Hepatocyte (in vitro differentiated cells): Measurements from ENCODE around the gene DSCAM. TPM values are rescaled to one million over a fixed set of nuclear protein-coding genes. Genes with fewer than 3 reads are reported as not detected.
"Not testable (repeated sequence)": the region's sequence is repeated elsewhere in the genome, so short reads cannot be mapped to it uniquely, and the experiment has no call there.

Experiments
- DNase-seq: peaks from one replicate; pipeline ENCODE4 v3.0.0-alpha.2; 2016; ENCODE audit warnings: low spot score
- H2AFZ ChIP-seq: fragments of 200-600 bp; sonication (generic); 2 replicates; pipeline ENCODE4 v1.6.0; 2016; ENCODE audit warnings: antibody characterized with exemption, mild to moderate bottlenecking
- H3K27ac ChIP-seq: fragments of 200-600 bp; sonication (generic); 2 replicates; pipeline ENCODE4 v1.5.1; 2016; ENCODE audit warnings: mild to moderate bottlenecking
- H3K27me3 ChIP-seq: fragments of 200-600 bp; sonication (generic); 2 replicates; pipeline ENCODE4 v1.6.1; 2016
- H3K36me3 ChIP-seq: fragments of 200-600 bp; sonication (generic); replicated peaks from 2 replicates; pipeline ENCODE4 v1.5.1; 2016; ENCODE audit warnings: low read depth; ENCODE audit not compliant: insufficient read depth
- H3K4me1 ChIP-seq: fragments of 200-600 bp; sonication (generic); 2 replicates; pipeline ENCODE4 v1.5.1; 2016; ENCODE audit warnings: mild to moderate bottlenecking, moderate library complexity; ENCODE audit not compliant: insufficient read depth
- H3K4me2 ChIP-seq: fragments of 200-600 bp; sonication (generic); 2 replicates; pipeline ENCODE4 v1.6.0; 2016
- H3K4me3 ChIP-seq: fragments of 200-600 bp; sonication (generic); 2 replicates; pipeline ENCODE4 v1.5.1; 2016; ENCODE audit warnings: mild to moderate bottlenecking
- H3K79me2 ChIP-seq: fragments of 200-600 bp; sonication (generic); 2 replicates; pipeline ENCODE4 v1.6.0; 2017; ENCODE audit warnings: mild to moderate bottlenecking
- H3K9me2 ChIP-seq: fragments of 200-600 bp; sonication (generic); replicated peaks from 2 replicates; pipeline ENCODE4 v1.6.0; 2017; ENCODE audit warnings: mild to moderate bottlenecking; ENCODE audit not compliant: insufficient read depth
- H3K9me3 ChIP-seq: fragments of 200-600 bp; sonication (generic); 2 replicates; pipeline ENCODE4 v1.5.1; 2016; ENCODE audit warnings: low read depth, mild to moderate bottlenecking
- H4K20me1 ChIP-seq: fragments of 200-600 bp; sonication (generic); 2 replicates; pipeline ENCODE4 v1.6.0; 2016; ENCODE audit warnings: mild to moderate bottlenecking; ENCODE audit not compliant: insufficient read depth, poor library complexity, severe bottlenecking
- CTCF ChIP-seq: fragments of 200-600 bp; sonication (generic); IDR thresholded peaks from 2 replicates; pipeline ENCODE4 v1.5.1; 2016; ENCODE audit warnings: antibody characterized with exemption, mild to moderate bottlenecking; ENCODE audit not compliant: poor library complexity
- EZH2 ChIP-seq: fragments of 200-600 bp; sonication (generic); IDR thresholded peaks from 2 replicates; pipeline ENCODE4 v1.6.1; 2016; ENCODE audit warnings: antibody characterized with exemption, mild to moderate bottlenecking, borderline replicate concordance
- EZH2phosphoT487 ChIP-seq: fragments of 200-600 bp; sonication (generic); IDR thresholded peaks from one replicate; pipeline ENCODE4 v1.6.1; 2018; ENCODE audit warnings: antibody characterized with exemption, mild to moderate bottlenecking, low read depth, moderate library complexity; ENCODE audit not compliant: unreplicated experiment, severe bottlenecking
- WGBS: methylation state at CpG from one replicate; pipeline ENCODE4 v1.1.6; 2016; ENCODE audit warnings: low lambda C conversion rate; ENCODE audit errors: missing lambda C conversion rate; 5-methylcytosine and 5-hydroxymethylcytosine counted together
- polyA plus RNA-seq: library from polyadenylated mRNA; unstranded; fragments of >200 nt; fragmentation: Nextera tagmentation; extraction: Ambion mirVana; gene quantifications from 2 replicates; pipeline ENCODE4 v1.2.1, GENCODE V29; 2016
- total RNA-seq: library from RNA; depleted of rRNA; stranded (reverse); fragments of >200 nt; gene quantifications from 2 replicates; pipeline ENCODE4 v1.2.3, GENCODE V29; 2014

The DSCAM gene
- total and polyA plus RNA-seq, 2 experiments from 2014 or later: 0.33 TPM; not detected in 1

GRCh38 chr21:40043866-40044265 is 803.1 kb downstream of the DSCAM start:
- WGBS: 94% methylated on average over 12 of the region's 12 CpGs
- Histone ChIP-seq H2AFZ (no peak overlapping the region), H3K27ac (no peak overlapping the region), H3K4me3 (no peak overlapping the region), H3K9me2 (no peaks in the 10 kb centered on the region), H3K4me1 (no peaks in the 10 kb centered on the region), H3K36me3 (no peaks in the 10 kb centered on the region), H3K4me2 (no peak overlapping the region), H3K27me3 (no peaks in the 10 kb centered on the region), H3K79me2 (no peaks in the 10 kb centered on the region), H4K20me1 (no peaks in the 10 kb centered on the region), H3K9me3 (no peaks in the 10 kb centered on the region)
- TF ChIP-seq EZH2 (no peak), CTCF (no peak), EZH2phosphoT487 (no peak)
- DNase-seq: no peak

DNA sequence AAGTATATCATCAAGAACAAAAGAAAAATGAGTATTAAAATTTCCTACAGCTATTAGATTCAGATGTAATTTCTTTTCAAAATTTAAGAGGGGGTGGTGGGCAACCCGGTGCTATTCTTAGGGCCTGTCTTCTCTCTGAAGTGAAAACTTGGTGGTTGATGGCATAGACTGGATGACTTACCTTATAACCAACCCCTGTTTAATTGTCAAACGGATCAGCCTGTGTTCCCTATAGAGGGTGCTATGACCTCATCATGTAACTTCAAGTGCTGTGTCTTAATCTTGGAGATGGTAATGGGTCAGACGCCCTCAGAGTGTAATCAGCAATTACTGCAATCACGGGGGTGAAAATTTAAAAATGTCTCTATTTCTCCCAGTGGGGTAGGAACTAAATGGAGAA is 803.5 kb downstream of the DSCAM start:
- Histone ChIP-seq H2AFZ (no peak overlapping the region), H3K27me3 (no peaks in the 10 kb centered on the region), H3K9me2 (no peaks in the 10 kb centered on the region), H3K9me3 (no peaks in the 10 kb centered on the region), H3K4me2 (no peak overlapping the region), H3K36me3 (no peaks in the 10 kb centered on the region), H3K79me2 (no peaks in the 10 kb centered on the region), H3K4me3 (no peak overlapping the region), H4K20me1 (no peaks in the 10 kb centered on the region), H3K27ac (no peak overlapping the region), H3K4me1 (no peaks in the 10 kb centered on the region)
- 66% methylated on average over 4 of the region's 4 CpGs for WGBS
- no peak for DNase-seq
- TF ChIP-seq EZH2 (no peak), EZH2phosphoT487 (no peak), CTCF (no peak)

DNA sequence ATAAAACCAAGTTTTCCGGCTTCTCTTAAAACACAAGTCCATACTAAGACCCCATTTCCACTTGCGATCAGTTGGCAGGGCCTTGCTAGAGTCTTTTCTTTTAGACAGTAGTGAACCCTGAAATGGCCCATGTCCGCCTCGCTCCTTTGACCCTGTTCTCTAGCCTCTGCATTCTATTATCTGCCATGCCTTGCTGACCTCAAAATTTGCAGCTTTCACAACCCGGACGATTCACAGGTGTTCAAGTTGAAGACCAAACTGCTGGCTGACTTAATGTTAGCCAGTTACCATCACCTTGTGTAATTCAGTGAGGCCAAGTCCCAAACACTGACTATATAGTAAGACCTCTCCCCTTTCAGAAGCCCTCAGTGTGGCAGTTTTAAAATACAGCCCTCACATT is 805.5 kb downstream of the DSCAM start:
- H3K27me3 ChIP-seq: no peaks in the 10 kb centered on the region
- no peaks in the 10 kb centered on the region for H3K9me3 ChIP-seq
- no peaks in the 10 kb centered on the region for H3K79me2 ChIP-seq
- no peak overlapping the region for H2AFZ ChIP-seq
- TF ChIP-seq CTCF: no peak
- TF ChIP-seq EZH2: no peak
- TF ChIP-seq EZH2phosphoT487: no peak
- H3K4me3 ChIP-seq: no peak overlapping the region
- no peaks in the 10 kb centered on the region for H4K20me1 ChIP-seq
- H3K27ac ChIP-seq: no peak overlapping the region
- H3K36me3 ChIP-seq: no peaks in the 10 kb centered on the region
- DNase-seq: no peak
- H3K9me2 ChIP-seq: no peaks in the 10 kb centered on the region
- WGBS: 97% methylated on average over 6 of the region's 6 CpGs
- H3K4me2 ChIP-seq: no peak overlapping the region
- no peaks in the 10 kb centered on the region for H3K4me1 ChIP-seq

DNA sequence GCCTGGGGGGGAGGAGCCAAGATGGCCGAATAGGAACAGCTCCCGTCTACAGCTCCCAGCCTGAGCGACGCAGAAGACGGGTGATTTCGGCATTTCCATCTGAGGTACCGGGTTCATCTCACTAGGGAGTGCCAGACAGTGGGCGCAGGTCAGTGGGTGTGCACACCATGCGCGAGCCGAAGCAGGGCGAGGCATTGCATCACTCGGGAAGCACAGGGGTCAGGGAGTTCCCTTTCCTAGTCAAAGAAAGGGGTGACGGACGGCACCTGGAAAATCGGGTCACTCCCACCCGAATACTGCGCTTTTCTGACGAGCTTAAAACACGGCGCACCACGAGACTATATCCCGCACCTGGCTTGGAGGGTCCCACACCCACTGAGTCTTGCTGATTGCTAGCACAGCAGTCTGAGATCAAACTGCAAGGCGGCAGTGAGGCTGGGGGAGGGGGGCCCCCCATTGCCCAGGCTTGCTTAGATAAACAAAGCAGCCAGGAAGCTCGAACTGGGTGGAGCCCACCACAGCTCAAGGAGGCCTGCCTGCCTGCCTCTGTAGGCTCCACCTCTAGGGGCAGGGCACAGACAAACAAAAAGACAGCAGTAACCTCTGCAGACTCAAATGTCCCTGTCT is 813.7 kb downstream of the DSCAM start:
- H3K27me3 ChIP-seq, H3K36me3 ChIP-seq, H3K27ac ChIP-seq, H3K79me2 ChIP-seq, H4K20me1 ChIP-seq, H3K4me2 ChIP-seq, H3K4me3 ChIP-seq, H2AFZ ChIP-seq, H3K9me3 ChIP-seq, H3K9me2 ChIP-seq, H3K4me1 ChIP-seq, DNase-seq: not testable (repeated sequence)
- WGBS: 85% methylated on average over 25 of the region's 25 CpGs
